HUES64 (cell line): ENCODE results near the gene POU2F3.

Experiments
- H3K27ac ChIP-seq: 2 replicates; pipeline ENCODE4 v1.7.0; 2013; ENCODE audit warnings: low read depth, low read length, inconsistent platforms
- H3K27me3 ChIP-seq: 2 replicates; pipeline ENCODE4 v1.6.1; 2013; ENCODE audit warnings: mild to moderate bottlenecking, low read length; ENCODE audit not compliant: insufficient read depth
- H3K36me3 ChIP-seq: 2 replicates; pipeline ENCODE4 v1.6.1; 2013; ENCODE audit warnings: mild to moderate bottlenecking, low read length; ENCODE audit not compliant: insufficient read depth
- H3K4me1 ChIP-seq: 2 replicates; pipeline ENCODE4 v1.6.1; 2013; ENCODE audit warnings: mild to moderate bottlenecking, low read length, moderate library complexity; ENCODE audit not compliant: insufficient read depth
- H3K4me3 ChIP-seq: 2 replicates; pipeline ENCODE4 v1.5.1; 2013; ENCODE audit warnings: mild to moderate bottlenecking, low read length, moderate library complexity
- H3K9ac ChIP-seq: 2 replicates; pipeline ENCODE4 v1.6.1; 2013; ENCODE audit warnings: mild to moderate bottlenecking, low read depth, low read length
- H3K9me3 ChIP-seq: 2 replicates; pipeline ENCODE4 v1.6.1; 2013; ENCODE audit warnings: low read depth, low read length; ENCODE audit not compliant: insufficient read depth
- WGBS: fragments of 150-250, 120-280 bp; methylation state at CpG from one replicate; pipeline ENCODE4 v1.1.7; 2013; ENCODE audit warnings: missing lambda C conversion rate; 5-methylcytosine and 5-hydroxymethylcytosine counted together

The POU2F3 gene

GRCh38 chr11:120290956-120291355, 51.0 kb downstream of the POU2F3 start:
- Histone ChIP-seq H3K9me3 (no peaks in the 10 kb centered on the region), H3K27ac (no peak overlapping the region), H3K9ac (no peak overlapping the region), H3K4me3 (no peak overlapping the region), H3K4me1 (no peaks in the 10 kb centered on the region; the same call in 1 of the 2 replicates), H3K27me3 (no peaks in the 10 kb centered on the region), H3K36me3 (no peaks in the 10 kb centered on the region)
- 77% methylated on average over 3 of the region's 3 CpGs for WGBS

- Histone ChIP-seq H3K27ac (no peak overlapping the region), H3K4me1 (no peaks in the 10 kb centered on the region; the same call in 1 of the 2 replicates), H3K27me3 (no peaks in the 10 kb centered on the region), H3K4me3 (no peak overlapping the region), H3K36me3 (no peaks in the 10 kb centered on the region), H3K9ac (no peak overlapping the region), H3K9me3 (no peaks in the 10 kb centered on the region)
- WGBS = 93% methylated on average over 5 of the region's 5 CpGs
Observed at GRCh38 chr11:120293038-120293800, 53.3 kb downstream of the POU2F3 start.

GRCh38 chr11:120294096-120294495, 54.2 kb downstream of the POU2F3 start:
- Histone ChIP-seq H3K27me3 (no peaks in the 10 kb centered on the region), H3K36me3 (no peaks in the 10 kb centered on the region)

GRCh38 chr11:120295099-120295498, 55.2 kb downstream of the POU2F3 start:
- no peaks in the 10 kb centered on the region for H3K27me3 ChIP-seq
- peaks cover 7% of the 10 kb centered on the region; the same call in 1 of the 2 replicates for H3K4me1 ChIP-seq
- H3K36me3 ChIP-seq = no peaks in the 10 kb centered on the region
- H3K9ac ChIP-seq = no peak overlapping the region
- no peak overlapping the region for H3K4me3 ChIP-seq
- no peak overlapping the region for H3K27ac ChIP-seq
- WGBS = 83% methylated on average over 4 of the region's 4 CpGs
- H3K9me3 ChIP-seq = no peaks in the 10 kb centered on the region

More at GRCh38 chr11:120294096-120294495, 54.2 kb downstream of the POU2F3 start:
- H3K27ac ChIP-seq = no peak overlapping the region
- WGBS = 90% methylated on average over 5 of the region's 5 CpGs
- no peaks in the 10 kb centered on the region; the same call in 1 of the 2 replicates for H3K4me1 ChIP-seq
- no peak overlapping the region for H3K4me3 ChIP-seq
- no peak overlapping the region for H3K9ac ChIP-seq
- H3K9me3 ChIP-seq = no peaks in the 10 kb centered on the region

GRCh38 chr11:120296554-120296953, 56.6 kb downstream of the POU2F3 start:
- H3K27me3 ChIP-seq = no peaks in the 10 kb centered on the region
- 0 out of 2 replicates have a peak, but pooled peaks cover 7% of the 10 kb centered on the region for H3K4me1 ChIP-seq
- H3K36me3 ChIP-seq = no peaks in the 10 kb centered on the region
- no peak overlapping the region for H3K9ac ChIP-seq
- no peak overlapping the region for H3K4me3 ChIP-seq
- H3K27ac ChIP-seq = no peak overlapping the region
- 95% methylated on average over 5 of the region's 5 CpGs for WGBS
- H3K9me3 ChIP-seq = no peaks in the 10 kb centered on the region

- Histone ChIP-seq H3K36me3 (no peaks in the 10 kb centered on the region; the same call in 1 of the 2 replicates), H3K9ac (no peak overlapping the region), H3K4me1 (peaks cover 10% of the 10 kb centered on the region; the same call in 1 of the 2 replicates), H3K27ac (no peak overlapping the region), H3K4me3 (no peak overlapping the region), H3K27me3 (no peaks in the 10 kb centered on the region), H3K9me3 (no peaks in the 10 kb centered on the region)
- WGBS = 71% methylated on average over 5 of the region's 5 CpGs
Observed at GRCh38 chr11:120298461-120298860, 58.5 kb downstream of the POU2F3 start.

GRCh38 chr11:120302001-120302805, 62.3 kb downstream of the POU2F3 start:
- WGBS = 77% methylated on average over 6 of the region's 6 CpGs
- Histone ChIP-seq H3K36me3 (no peaks in the 10 kb centered on the region; the same call in 1 of the 2 replicates), H3K27ac (no peak overlapping the region), H3K9ac (no peak overlapping the region), H3K9me3 (no peaks in the 10 kb centered on the region), H3K27me3 (no peaks in the 10 kb centered on the region), H3K4me3 (no peak overlapping the region), H3K4me1 (peaks cover 22% of the 10 kb centered on the region)

- Histone ChIP-seq H3K27me3 (no peaks in the 10 kb centered on the region), H3K4me3 (no peak overlapping the region), H3K27ac (no peak overlapping the region), H3K4me1 (peaks cover 22% of the 10 kb centered on the region), H3K9ac (no peak overlapping the region), H3K36me3 (no peaks in the 10 kb centered on the region; the same call in 1 of the 2 replicates), H3K9me3 (no peaks in the 10 kb centered on the region)
- WGBS = 21% methylated on average over 3 of the region's 3 CpGs
Observed at GRCh38 chr11:120303004-120303637, 63.2 kb downstream of the POU2F3 start.

GRCh38 chr11:120304526-120304925, 64.6 kb downstream of the POU2F3 start:
- H3K9ac ChIP-seq = no peak overlapping the region
- H3K27ac ChIP-seq = no peak overlapping the region
- H3K4me1 ChIP-seq = peaks cover 19% of the 10 kb centered on the region
- H3K27me3 ChIP-seq = no peaks in the 10 kb centered on the region
- no peak overlapping the region for H3K4me3 ChIP-seq
- no peaks in the 10 kb centered on the region; the same call in 1 of the 2 replicates for H3K36me3 ChIP-seq
- H3K9me3 ChIP-seq = no peaks in the 10 kb centered on the region

- Histone ChIP-seq H3K4me3 (no peak overlapping the region), H3K9ac (no peak overlapping the region), H3K9me3 (no peaks in the 10 kb centered on the region), H3K4me1 (peaks cover 16% of the 10 kb centered on the region), H3K36me3 (no peaks in the 10 kb centered on the region; the same call in 1 of the 2 replicates), H3K27me3 (no peaks in the 10 kb centered on the region), H3K27ac (no peak overlapping the region)
- 89% methylated on average over 12 of the region's 12 CpGs for WGBS
Observed at GRCh38 chr11:120305286-120305685, 65.3 kb downstream of the POU2F3 start.
